ENCODE measurements around the gene OPRL1.
A peak's percentile ranks its signal among the peaks of the same experiment; 100 is the strongest.
"Not testable (repeated sequence)": the region's sequence is repeated elsewhere in the genome, so short reads cannot be mapped to it uniquely, and the experiment has no call there.

OPRL1 gene

GRCh38 chr20:64119681-64120341, 39.9 kb downstream of the OPRL1 start:
- DNase-seq = no peak

- no peak for DNase-seq
Observed at GRCh38 chr20:64121586-64121985, 41.7 kb downstream of the OPRL1 start.

- not testable (repeated sequence) for DNase-seq
Observed at GRCh38 chr20:64122927-64123326, 43.0 kb downstream of the OPRL1 start.

GRCh38 chr20:64123517-64123916, 43.6 kb downstream of the OPRL1 start:
- DNase-seq = not testable (repeated sequence)

GRCh38 chr20:64129146-64129782, 49.4 kb downstream of the OPRL1 start:
- DNase-seq = no peak

GRCh38 chr20:64130271-64130670, 50.4 kb downstream of the OPRL1 start:
- no peak for DNase-seq

- DNase-seq = no peak
Observed at GRCh38 chr20:64130876-64131275, 51.0 kb downstream of the OPRL1 start.

GRCh38 chr20:64131406-64131805, 51.5 kb downstream of the OPRL1 start:
- no peak for DNase-seq

GRCh38 chr20:64133951-64134407, 54.1 kb downstream of the OPRL1 start:
- no peak for DNase-seq

GRCh38 chr20:64134744-64135143, 54.9 kb downstream of the OPRL1 start:
- DNase-seq = not testable (repeated sequence)

- no peak for DNase-seq
Observed at GRCh38 chr20:64136004-64136710, 56.3 kb downstream of the OPRL1 start.

GRCh38 chr20:64137598-64138031, 57.7 kb downstream of the OPRL1 start:
- DNase-seq = no peak

GRCh38 chr20:64138276-64138815, 58.5 kb downstream of the OPRL1 start:
- DNase-seq = no peak

- no peak for DNase-seq
Observed at GRCh38 chr20:64139199-64140060, 59.5 kb downstream of the OPRL1 start.

- no peak for DNase-seq
Observed at GRCh38 chr20:64140061-64140931, 60.4 kb downstream of the OPRL1 start.

GRCh38 chr20:64140956-64141355, 61.1 kb downstream of the OPRL1 start:
- DNase-seq = no peak

GRCh38 chr20:64142590-64142989, 62.7 kb downstream of the OPRL1 start:
- peak; percentile 16 for DNase-seq

GRCh38 chr20:64143018-64143801, 63.3 kb downstream of the OPRL1 start:
- DNase-seq = no peak

GRCh38 chr20:64144144-64144912, 64.4 kb downstream of the OPRL1 start:
- no peak for DNase-seq
